Limb (tissue), 2 donors: ENCODE results near the gene ZBTB24.
"Not testable (repeated sequence)": the region's sequence is repeated elsewhere in the genome, so short reads cannot be mapped to it uniquely, and the experiment has no call there.

Source experiments
- DNase-seq, 2 donors: peaks; one replicate each; pipeline ENCODE4 v3.0.0-alpha.2; 2016; ENCODE audit errors: extremely low spot score in 2 of 2

ZBTB24 gene

DNA sequence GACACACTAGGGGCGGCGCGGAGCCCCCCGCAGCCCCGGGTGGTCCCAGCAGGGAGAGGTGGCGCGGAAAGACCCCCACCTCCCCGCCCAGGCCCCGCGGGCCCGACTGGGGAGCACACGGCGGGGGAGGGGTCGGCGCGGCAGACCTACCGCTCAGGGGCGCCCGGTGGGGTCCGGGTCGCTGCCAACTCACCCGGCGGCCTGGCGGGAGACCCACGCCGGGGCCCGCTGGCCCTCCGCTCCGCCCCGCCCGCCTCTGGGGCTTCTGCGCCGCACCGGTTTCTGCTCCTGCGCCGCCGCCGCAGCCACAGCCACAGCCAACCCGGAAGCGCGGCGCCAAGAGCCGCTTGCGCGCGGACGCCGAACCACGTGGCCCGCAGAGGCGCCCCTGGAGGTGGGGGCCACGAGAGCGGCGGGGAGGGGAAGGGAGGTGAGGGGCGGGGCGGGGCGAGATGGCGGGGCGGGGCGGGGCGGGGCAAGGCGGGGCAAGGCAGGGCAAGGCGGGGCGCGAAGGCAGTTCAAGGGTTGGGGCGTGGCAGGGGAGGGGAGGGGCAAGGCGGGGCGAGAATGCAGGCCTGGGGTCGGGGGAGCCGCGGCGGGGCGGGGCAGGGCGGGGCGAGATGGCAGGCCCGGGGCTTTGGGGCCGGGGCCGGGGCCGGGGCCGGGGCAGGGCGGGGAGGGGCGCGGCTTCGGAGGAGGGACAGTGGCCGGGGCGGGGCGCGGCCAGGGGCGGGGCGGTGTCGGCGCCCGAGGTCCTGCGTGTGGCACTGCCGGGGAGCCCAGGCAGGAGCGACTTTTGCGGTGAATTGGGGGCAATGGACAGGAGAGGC, at the start of gene ZBTB24:
TSS of gene ZBTB24 (minus strand) at position 315 of the 830 bp plus-strand sequence. CDS start 1,193 bp downstream, outside the sequence.
- peak; percentile 82 to 93 for DNase-seq

DNA sequence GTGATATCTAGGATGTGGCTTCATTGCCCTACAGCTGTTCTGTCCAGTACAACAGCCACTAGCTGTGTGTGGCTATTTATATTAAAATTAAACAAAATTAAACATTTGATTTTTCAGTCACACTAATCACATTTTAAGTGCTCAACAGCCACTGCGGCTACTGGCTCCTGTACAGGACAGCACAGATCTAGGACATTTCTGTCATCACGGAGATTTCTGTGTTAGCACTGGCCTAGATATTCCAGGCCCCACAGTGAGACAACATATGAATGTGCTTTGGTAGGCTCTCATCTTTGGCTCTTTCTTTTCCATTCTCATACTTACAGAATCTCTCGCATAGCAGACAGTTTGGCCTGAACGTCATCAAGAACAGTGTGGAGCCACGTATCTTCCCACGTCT, 48.4 kb upstream of the ZBTB24 start:
- DNase-seq: no peak

DNA sequence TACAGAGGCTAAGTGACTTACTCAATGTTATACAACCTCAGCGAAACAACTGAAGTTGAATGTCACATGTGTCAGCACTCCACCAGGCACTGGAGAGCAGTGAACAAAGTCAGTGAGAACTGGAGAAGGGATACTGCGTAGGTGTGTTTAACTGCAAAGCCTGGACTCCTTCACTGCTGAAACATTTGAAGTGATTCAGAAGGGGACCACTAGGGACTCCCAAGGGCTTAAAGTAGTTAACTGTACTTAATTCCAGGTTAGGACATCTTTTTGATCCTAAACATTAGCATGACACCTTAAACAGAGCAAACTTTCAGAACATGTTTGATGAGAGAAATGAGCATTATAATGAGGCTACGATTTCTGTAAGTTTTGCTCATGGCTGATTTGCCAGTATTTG, 45.0 kb upstream of the ZBTB24 start:
- no peak for DNase-seq

DNA sequence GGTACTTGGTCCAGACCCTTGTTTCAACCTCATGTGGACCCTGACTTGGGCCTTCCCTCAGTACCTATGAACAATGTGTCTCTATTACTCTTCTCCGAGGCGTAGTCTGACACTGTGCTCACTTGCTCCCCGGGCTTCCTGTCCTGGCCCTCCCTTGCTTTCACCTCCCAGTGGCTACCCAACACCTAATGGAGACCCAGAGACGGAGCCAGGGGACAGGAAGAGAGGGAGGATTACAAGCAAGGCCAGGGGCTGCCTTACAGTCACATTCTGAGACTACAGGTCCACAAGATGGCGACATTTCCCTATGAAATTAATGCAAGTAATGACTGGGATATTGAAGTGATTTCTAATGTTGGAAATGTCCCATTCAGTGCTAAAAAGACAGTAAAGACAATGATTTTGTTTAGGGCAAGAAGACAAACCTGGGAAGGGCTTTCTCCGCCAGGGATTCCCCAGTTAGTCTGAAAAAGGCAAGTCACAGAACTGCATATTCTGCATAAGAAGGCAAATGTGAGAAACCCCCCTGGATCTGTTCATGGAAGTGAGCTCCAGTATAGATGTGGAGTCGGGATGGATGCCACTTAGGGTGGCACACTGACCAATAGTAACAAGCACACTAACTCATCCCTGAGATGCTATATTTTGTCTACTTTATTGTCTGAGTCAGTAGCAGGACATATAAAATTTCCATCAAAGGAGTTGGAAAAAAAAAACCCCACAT, 44.0 kb upstream of the ZBTB24 start:
- DNase-seq: peak; percentile 51 to 74

DNA sequence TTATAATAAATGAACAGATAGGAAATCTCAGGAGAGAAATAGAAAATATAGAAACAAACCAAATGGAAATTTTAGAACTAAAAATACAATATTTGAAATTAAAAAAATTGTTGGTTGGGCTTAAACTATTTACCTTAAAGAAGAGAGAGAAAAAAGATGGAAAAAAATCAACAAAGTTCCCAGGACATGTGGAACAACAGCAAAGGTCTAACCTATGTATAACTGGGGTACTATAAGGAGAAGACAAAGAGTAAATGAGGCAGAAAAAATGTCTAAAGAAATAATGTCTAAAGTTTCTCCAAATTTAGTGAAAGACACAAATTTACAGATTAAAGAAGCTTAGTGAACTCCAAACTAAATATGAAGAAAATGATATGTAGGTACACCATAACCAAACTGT, 41.1 kb upstream of the ZBTB24 start:
- no peak for DNase-seq

DNA sequence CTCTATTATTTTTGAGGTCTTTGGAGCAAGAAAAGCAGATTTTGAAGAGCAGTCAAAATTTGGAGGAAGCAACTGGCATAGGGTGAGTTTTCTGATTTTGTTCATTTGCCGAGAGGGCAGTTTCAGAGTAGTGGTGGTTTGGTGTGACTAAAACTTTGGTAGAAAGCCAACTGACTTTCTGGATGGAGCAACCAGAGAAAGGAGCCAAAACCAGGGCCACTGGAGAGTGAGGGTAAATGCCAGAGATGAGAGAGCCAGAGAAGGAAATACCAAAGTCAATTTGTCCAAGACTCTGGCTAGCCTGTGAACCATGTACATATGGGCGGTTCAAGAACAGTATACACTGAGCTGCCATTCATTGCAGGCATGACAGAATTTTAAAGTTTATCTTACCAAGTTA, 40.5 kb upstream of the ZBTB24 start:
- DNase-seq: no peak

DNA sequence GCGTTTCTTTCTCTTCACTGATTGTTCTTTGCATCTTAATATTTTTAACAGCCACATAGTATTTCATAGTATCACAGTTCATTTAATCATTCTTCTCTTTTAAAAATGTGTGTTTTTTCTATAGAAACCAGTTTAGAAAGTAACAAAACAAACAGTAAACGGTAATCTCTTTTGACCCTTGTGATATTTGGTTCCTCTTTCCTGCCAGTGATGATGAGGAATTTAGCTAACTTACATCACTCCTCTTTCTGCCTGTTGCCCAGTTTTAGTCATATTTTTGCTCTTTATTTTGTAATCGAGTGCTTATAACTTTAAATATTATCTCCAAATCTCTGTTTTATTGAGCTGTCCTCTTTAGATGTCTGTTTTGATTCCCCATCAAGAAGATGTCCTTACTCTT, 38.1 kb upstream of the ZBTB24 start:
- DNase-seq: no peak

DNA sequence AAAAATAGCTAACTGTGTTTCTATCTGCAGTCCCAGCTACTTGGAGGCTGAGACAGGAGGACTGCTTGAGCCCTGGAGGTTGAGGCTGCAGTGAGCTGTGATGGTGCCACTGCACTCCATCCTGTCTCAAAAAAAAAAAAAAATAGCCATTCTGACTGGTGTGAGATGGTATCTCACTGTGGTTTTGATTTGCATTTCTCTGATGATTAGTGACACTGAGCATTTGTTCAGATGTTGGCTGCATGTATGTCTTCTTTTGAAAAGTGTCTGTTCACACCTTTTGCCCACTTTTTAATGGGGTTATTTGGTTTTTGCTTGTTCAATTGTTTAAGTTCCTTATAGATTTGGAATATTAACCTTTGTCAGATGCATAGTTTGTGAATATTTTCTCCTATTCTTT, 36.6 kb upstream of the ZBTB24 start:
- not testable (repeated sequence) for DNase-seq

DNA sequence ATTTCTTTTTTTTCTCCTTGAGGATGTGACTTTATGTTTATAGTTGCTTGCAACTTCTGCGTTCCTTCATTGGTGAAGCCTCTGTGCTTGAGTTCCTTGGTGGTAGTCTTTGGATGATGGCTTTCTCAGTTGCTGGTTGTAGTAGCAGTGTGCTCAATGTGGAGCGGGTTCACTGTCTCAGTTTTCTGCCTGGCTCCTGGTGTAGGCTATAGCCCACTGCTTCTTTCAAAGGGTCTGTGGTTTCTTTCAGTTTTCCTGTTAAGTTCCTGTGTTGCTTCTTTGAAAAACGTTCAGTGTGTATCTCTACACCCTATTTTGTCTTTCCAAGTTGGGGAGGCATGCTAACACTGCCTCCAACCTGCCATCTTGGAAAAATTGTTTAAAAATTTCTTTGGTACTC, 33.9 kb upstream of the ZBTB24 start:
- DNase-seq: no peak

DNA sequence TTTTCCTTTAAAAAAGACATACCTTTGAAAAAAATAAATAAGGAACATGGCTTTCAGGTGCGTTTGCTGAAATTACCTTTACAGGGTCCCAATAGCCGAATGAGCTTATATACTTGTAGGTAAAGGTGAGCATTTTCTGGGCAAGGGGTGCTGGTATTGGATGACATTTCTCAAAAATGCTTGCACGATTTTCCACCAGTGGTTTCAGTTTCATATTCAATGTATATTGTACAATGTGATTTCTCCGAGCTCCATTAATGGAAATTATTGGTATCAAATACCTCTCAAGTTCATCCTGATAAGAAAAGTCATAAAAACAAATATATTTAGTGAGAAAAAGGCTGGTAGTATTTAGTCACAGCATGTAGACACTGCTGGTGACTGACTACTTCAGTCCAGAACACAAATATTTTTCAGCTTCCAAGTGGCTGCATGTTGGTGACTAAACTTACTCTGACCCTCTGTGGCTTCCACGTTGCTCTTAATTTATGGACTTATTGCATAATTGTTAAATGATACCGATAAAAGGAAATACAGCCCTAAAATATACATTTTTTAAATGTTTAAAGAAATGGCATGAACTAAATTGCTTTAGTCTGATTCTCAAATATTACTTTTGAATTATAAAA, 32.9 kb upstream of the ZBTB24 start:
- DNase-seq: no peak

DNA sequence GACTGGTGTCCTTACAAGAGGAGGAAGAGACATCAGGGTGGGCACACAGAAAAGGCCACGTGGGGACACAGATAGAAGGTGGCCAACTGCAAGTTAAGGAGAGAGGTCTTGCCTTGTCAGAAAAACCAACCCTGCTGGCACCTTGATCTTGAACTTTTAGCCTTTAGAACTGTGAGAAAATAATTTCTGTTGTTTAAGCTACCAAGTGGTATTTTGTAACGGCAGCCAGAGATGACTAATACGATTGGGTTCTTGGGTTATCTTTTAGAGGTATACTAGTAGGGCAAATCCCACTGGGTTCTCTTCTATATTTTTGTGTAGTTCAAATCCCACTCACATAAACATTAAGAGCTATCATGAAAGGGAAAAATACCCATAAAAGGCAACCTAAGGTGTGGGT, 31.9 kb upstream of the ZBTB24 start:
- DNase-seq: no peak

DNA sequence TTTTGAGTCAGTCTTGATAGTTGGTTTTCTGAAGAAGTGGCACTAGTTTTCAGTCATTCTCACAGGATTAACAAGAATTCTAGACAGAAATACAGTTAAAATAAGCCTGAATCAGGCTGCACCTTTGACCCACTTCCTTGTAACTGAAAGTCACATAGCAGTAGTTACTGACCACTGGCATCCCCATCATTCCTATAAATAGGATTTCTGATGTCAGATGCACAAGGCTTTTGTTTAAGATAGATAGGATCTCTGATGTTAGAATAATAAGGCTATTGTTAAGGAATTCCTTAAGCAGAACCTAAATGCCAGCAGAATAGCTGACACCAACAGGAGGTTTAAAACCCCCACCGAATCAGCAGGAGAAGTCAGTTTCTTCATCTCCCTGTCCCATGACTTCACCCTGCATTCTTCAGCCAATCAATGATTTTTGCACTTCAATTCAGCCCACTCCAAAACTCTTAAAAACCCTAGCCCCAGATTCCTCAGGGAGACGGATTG, 30.6 kb upstream of the ZBTB24 start:
- no peak for DNase-seq

DNA sequence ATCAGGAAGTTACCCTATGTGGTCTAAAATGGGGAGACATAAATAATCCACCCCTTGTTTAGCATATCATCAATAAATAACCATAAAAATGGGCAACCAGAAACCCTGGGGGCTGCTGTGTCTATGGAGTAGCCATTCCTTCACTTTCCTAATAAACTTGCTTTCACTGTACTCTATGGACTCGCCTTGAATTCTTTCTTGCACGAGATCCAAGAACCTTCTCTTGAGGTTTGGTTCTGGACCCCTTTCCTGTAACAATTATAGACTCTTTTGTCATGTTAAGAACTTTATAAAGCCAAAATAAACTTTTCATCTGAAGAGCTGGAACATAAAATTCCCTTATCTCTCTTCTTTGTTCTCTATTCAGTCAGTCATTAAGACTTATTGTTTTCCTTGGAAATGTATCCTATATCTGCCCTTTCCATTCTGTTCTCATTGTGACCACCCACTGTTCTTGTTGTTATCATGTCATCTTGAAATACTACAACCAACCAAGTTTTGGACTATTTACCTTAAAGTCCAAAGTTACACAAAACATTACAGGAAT, 29.3 kb upstream of the ZBTB24 start:
- no peak for DNase-seq

DNA sequence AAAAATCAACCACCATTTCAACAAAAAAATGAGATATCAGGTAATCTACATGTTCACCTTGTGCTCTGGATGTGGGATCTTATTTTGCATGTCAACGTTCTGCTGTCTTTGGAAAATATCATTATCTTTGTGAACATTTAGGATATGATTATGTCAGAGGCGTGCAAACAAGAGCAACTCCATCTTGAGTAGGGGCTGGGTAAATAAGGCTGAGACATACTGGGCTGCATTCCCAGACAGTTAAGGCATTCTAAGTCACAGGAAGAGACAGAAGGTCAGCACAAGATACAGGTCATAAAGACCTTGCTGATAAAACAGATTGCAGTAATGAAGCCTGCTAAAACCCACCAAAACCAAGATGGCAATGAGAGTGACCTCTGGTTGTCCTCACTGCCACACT, 28.8 kb upstream of the ZBTB24 start:
- no peak for DNase-seq

DNA sequence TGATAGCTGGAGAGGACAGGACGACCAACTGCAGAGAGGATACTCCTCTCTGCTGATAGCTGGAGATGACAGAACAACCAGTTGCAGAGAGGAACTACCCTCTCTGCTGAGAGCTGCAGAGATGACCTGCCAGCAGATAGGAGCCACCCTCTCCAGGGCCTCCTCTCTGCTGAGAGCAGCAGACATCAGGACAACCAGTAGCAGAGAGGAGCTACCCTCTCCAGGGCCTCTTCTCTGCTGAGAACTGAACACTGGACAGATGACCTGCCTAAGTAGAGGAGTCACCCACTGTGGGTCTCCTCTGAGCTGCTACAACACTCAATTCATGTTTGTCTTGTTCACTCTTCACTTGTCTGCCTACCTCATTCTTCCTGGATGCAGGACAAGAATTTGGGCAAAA, 27.3 kb upstream of the ZBTB24 start:
- DNase-seq: no peak

DNA sequence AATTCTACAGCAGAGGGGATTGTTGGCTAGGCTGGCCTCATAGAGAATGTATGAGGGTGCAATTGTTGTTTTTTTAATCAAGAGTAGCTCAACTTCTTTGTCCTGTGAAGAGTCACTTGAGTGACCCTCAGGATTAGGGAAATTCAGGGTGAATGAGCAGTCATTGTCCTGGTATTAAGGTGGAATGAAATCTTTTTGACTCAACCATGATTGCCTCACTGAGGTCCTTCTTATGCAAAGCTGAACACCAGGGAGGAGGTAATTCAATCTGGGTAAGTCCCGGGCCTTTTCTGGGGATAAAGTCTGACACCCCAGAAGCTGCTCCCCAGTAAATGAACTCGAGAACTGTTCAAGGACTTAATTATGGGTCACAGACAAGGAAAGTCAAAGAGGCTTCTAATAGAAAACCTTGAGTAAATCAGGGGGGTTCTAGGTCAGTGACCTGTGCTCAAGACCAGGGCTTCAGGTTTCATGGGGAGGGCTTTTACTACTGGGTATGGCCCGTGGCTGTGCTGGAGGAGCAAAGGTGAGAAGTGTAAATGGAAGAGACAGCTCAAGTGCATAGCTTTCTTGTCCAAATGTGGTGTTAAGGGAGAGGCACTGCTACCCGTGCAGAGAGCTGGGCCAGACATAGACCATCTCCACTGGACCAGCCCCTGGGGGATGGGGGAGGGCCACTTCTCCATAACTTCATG, 25.3 kb upstream of the ZBTB24 start:
- no peak for DNase-seq

DNA sequence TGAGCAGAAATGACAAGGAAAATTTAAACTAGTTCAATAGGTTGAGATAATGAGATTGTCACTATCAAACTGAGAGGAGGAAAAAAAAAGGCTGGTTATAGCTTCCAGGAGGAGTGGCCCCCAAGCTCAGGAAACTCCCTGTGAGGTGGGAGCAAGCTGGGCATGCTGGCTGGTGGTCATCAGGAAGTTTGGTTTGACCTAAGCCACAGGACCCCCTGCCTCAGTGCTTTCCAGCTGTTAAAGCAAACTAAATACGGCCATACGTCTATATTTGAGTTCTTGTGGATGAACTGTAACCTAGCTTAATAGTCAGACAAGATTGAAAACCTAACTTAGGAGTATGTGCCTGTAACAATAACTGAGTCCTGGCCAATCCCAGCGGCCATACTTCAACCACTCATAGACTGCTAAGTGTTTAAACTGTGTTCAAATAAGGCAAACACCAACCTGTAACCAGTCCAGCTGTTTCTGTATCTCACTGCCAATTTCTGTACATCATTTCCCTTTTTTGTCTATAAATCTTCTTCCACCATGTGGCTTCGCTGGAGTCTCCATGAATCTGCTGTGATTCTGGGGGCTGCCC, 24.6 kb upstream of the ZBTB24 start:
- DNase-seq: no peak

DNA sequence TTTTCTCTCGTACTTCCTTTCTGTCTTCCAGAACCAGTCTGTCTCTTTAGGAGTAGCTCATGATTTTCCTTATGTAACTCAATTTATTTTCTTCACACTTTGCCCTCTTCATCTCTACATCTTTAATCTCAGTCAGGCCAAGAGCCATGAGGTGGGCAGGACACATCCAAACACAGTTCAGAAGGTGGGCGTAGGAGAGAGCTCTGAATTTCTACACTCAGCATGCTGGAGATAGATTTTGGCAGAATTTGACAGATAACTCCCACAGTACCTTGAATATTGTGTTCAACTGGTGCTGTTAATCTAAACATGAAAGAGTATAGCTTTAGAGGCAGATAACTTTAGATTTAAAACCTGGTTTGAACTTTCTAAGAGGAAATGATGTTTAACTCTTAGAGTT, 23.8 kb upstream of the ZBTB24 start:
- DNase-seq: no peak

DNA sequence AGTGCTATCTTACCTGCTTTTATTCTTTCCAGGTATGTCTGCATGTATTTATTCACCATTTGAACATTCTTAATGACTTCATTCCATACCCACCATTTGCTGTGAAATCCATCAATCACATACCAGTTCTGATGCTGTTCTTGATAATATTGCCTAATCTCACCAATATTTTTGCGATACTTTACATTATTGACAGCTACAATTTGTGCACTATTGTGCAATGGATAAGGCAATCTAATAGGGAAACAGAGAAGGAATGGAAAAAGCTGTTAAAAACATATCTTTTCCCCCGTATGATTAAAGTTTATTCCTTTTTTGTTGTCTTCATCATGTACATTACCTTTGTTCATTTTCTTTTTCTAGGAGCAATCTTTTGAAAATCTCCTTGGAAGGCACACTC, 23.3 kb upstream of the ZBTB24 start:
- DNase-seq: no peak

DNA sequence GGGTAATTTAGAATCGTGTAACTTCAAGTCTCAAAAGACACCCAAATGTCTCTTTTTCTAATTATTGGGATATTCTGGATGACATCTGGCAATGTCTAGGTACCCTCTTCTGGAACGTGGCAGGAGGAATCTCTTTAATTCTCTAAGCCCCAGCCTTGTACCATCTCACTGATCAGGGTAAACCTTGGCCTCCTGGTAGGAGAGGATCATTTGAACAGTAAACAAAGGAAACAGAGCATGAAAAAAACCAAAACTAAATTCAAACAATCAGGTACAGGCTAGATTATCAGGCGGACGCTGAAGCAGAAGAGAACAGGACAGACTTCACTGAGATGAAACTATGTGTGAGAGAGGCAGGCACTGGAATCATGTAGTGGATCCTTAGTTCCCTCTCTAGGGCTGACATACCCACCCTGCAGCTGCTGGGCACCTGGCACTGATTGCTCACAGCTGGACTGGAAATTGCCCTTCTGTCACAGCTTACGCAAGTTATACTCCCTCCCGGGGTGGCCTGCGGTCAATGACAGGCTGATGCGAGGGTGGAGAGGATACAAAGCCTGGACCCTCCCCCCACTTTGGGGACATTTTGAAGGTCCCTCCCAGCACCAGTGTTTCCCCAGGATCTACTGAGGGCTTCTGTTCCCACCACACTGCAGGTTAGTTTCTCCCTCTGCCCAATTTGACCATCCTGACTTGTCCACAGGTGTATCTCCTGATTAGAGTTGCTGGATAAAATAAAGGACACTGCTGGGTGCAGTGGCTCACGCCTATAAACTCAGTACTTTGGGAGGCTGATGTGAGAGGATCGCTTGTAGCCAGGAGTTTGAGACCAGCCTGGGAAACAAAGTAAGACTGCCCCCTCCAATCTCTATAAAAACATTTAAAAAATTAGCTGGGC, 20.6 kb upstream of the ZBTB24 start:
- DNase-seq: peak; percentile 38 to 45
